HL-60 (cell line): Measurements from ENCODE around the gene HS3ST5.

ENCODE experiments used
- GABPA ChIP-seq: IDR thresholded peaks from 2 replicates; pipeline ENCODE4 v1.6.1; 2012; ENCODE audit warnings: low read depth
- POLR2AphosphoS5 ChIP-seq: IDR thresholded peaks from 2 replicates; pipeline ENCODE4 v1.6.1; 2012; ENCODE audit warnings: low read depth
- SPI1 ChIP-seq: IDR thresholded peaks from 2 replicates; pipeline ENCODE4 v1.6.1; 2012; ENCODE audit warnings: low read depth, mild to moderate bottlenecking, borderline replicate concordance
- TF ChIP-seq, protein P1 (sequence below): IDR thresholded peaks from 2 replicates; pipeline ENCODE4 v1.6.1; 2012; ENCODE audit warnings: low read depth; ENCODE audit not compliant: insufficient replicate concordance
- TF ChIP-seq, protein P2 (sequence below): IDR thresholded peaks from one replicate; pipeline ENCODE4 v1.5.1; 2011; ENCODE audit warnings: low read length, control low read depth, inconsistent platforms; ENCODE audit not compliant: insufficient read depth

DNA sequence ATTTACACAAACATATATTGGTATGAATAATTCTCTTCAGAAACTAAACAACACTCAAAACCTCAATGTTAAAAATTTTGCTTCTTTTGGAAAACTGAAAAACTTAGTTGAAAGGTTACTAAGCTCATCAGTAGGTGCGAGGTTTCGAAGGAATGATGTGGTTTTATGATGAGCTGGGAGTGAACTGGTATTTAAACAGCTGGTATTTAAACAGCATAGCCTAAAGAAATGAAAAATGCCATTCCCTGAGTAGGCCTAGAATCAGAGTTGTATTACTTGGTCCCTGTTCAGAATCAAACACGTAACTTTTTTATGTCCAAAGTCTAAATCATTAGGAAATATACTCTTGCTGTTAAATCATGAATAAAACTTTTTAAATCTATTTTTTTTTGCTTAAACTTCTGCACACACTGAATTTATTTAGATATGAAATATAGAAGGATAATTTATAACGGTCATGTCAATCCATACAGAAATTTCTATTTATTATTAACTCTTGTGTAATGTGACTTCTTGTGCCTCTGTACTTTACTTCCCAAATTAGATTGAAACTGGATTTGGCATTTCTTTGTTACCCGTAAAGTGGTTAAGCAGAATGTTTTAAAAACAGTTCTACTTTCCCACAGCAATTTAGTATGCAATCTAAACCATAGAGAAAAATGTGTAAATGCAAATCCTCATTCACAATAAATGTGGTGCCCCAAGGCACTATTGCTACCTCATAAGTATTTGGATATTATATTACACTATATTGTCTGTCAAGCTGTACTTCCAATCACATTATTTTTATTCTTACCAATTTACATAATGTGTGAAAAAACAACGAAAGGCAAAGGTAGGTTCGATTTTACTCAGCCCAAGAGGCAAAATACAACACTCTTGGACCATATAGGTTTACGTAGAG lies 124.1 kb downstream of the HS3ST5 start:
- no peak for TF ChIP-seq SPI1
- TF ChIP-seq, protein P1, sequence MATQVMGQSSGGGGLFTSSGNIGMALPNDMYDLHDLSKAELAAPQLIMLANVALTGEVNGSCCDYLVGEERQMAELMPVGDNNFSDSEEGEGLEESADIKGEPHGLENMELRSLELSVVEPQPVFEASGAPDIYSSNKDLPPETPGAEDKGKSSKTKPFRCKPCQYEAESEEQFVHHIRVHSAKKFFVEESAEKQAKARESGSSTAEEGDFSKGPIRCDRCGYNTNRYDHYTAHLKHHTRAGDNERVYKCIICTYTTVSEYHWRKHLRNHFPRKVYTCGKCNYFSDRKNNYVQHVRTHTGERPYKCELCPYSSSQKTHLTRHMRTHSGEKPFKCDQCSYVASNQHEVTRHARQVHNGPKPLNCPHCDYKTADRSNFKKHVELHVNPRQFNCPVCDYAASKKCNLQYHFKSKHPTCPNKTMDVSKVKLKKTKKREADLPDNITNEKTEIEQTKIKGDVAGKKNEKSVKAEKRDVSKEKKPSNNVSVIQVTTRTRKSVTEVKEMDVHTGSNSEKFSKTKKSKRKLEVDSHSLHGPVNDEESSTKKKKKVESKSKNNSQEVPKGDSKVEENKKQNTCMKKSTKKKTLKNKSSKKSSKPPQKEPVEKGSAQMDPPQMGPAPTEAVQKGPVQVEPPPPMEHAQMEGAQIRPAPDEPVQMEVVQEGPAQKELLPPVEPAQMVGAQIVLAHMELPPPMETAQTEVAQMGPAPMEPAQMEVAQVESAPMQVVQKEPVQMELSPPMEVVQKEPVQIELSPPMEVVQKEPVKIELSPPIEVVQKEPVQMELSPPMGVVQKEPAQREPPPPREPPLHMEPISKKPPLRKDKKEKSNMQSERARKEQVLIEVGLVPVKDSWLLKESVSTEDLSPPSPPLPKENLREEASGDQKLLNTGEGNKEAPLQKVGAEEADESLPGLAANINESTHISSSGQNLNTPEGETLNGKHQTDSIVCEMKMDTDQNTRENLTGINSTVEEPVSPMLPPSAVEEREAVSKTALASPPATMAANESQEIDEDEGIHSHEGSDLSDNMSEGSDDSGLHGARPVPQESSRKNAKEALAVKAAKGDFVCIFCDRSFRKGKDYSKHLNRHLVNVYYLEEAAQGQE, result no peak
- TF ChIP-seq, protein P2, sequence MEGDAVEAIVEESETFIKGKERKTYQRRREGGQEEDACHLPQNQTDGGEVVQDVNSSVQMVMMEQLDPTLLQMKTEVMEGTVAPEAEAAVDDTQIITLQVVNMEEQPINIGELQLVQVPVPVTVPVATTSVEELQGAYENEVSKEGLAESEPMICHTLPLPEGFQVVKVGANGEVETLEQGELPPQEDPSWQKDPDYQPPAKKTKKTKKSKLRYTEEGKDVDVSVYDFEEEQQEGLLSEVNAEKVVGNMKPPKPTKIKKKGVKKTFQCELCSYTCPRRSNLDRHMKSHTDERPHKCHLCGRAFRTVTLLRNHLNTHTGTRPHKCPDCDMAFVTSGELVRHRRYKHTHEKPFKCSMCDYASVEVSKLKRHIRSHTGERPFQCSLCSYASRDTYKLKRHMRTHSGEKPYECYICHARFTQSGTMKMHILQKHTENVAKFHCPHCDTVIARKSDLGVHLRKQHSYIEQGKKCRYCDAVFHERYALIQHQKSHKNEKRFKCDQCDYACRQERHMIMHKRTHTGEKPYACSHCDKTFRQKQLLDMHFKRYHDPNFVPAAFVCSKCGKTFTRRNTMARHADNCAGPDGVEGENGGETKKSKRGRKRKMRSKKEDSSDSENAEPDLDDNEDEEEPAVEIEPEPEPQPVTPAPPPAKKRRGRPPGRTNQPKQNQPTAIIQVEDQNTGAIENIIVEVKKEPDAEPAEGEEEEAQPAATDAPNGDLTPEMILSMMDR, result no peak
- TF ChIP-seq GABPA, result no peak
- no peak for TF ChIP-seq POLR2AphosphoS5
